NCI-H748 (cell line): ENCODE data around the gene TMEM143.
"Not testable (repeated sequence)": the region's sequence is repeated elsewhere in the genome, so short reads cannot be mapped to it uniquely, and the experiment has no call there.

Source experiments
- DNase-seq: peaks from one replicate; lab custom pipeline; 2025; ENCODE audit not compliant: unreplicated experiment; lab: John Stamatoyannopoulos, UW

The TMEM143 gene

GRCh38 chr19:48363810-48364597, at the start of gene TMEM143, which contains the start of gene SYNGR4:
TMEM143 (minus strand) TSS chr19:48363940; CDS start chr19:48363920, 20 bp downstream.
SYNGR4 (plus strand) TSS chr19:48364367; CDS start chr19:48365843, 1,476 bp downstream.
- DNase-seq = peak; percentile 100

- no peak for DNase-seq
Measured at GRCh38 chr19:48405850-48406249, 42.1 kb upstream of the TMEM143 start.

GRCh38 chr19:48405010-48405659, 41.4 kb upstream of the TMEM143 start:
- DNase-seq = no peak

GRCh38 chr19:48403606-48404005, 39.9 kb upstream of the TMEM143 start:
- peak; percentile 67 for DNase-seq

- no peak for DNase-seq
Measured at GRCh38 chr19:48401287-48401686, 37.5 kb upstream of the TMEM143 start.

- peak; percentile 86 for DNase-seq
Measured at GRCh38 chr19:48400018-48400742, 36.4 kb upstream of the TMEM143 start.

GRCh38 chr19:48398375-48399235, 34.9 kb upstream of the TMEM143 start:
- DNase-seq = peak; percentile 99

GRCh38 chr19:48398102-48398374, 34.3 kb upstream of the TMEM143 start:
- DNase-seq = peak; percentile 78

- DNase-seq = no peak
Measured at GRCh38 chr19:48397263-48398101, 33.7 kb upstream of the TMEM143 start.

GRCh38 chr19:48396824-48397176, 33.1 kb upstream of the TMEM143 start:
- DNase-seq = peak; percentile 29

GRCh38 chr19:48396016-48396823, 32.5 kb upstream of the TMEM143 start:
- DNase-seq = no peak

GRCh38 chr19:48395499-48395898, 31.8 kb upstream of the TMEM143 start:
- DNase-seq = no peak

GRCh38 chr19:48395170-48395455, 31.4 kb upstream of the TMEM143 start:
- DNase-seq = no peak

GRCh38 chr19:48394331-48395169, 30.8 kb upstream of the TMEM143 start:
- peak; percentile 30 for DNase-seq

GRCh38 chr19:48393559-48394330, 30.0 kb upstream of the TMEM143 start, which contains the start of gene GRIN2D:
GRIN2D (plus strand) TSS chr19:48393668; CDS start chr19:48398393, 4,725 bp downstream.
- DNase-seq = peak; percentile 64

- no peak for DNase-seq
Measured at GRCh38 chr19:48392860-48393558, 29.3 kb upstream of the TMEM143 start.

GRCh38 chr19:48392006-48392344, 28.2 kb upstream of the TMEM143 start:
- not testable (repeated sequence) for DNase-seq
